Epithelial cell of prostate (primary cell): ENCODE results near the gene PPCS.
A peak's percentile ranks its signal among the peaks of the same experiment; 100 is the strongest.
"Not testable (repeated sequence)": the region's sequence is repeated elsewhere in the genome, so short reads cannot be mapped to it uniquely, and the experiment has no call there.

Source experiments
- DNase-seq: peaks from one replicate; pipeline ENCODE4 v3.0.0-alpha.2; 2011; ENCODE audit warnings: low read depth, low spot score
- H3K27ac ChIP-seq: fragments of 450-650 bp; 2 replicates; pipeline ENCODE4 v1.5.1; 2017; ENCODE audit warnings: mild to moderate bottlenecking

Gene PPCS

GRCh38 chr1:42449256-42449655 is 7.1 kb upstream of the PPCS start:
- H3K27ac ChIP-seq, result no peak overlapping the region
- DNase-seq, result no peak

DNA sequence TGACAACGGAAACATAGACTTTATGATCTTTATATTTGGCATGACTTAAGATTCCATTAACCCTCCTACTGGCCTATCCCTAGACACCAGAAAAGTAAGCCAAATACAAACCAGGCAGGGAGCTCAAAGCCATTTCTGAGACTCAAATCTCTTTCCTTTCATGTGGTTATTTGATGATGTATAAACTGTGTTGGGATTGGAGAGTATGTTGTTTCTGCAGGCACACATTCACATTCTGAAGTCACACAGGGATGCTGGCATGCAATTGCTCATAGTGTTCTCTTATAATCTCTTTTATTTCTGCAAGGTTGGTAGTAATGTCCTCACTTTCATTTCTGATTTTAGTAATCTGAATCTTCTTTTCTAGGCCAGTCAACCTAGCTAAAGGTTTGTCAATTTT is 6.3 kb upstream of the PPCS start:
- H3K27ac ChIP-seq, result no peak overlapping the region
- no peak for DNase-seq

DNA sequence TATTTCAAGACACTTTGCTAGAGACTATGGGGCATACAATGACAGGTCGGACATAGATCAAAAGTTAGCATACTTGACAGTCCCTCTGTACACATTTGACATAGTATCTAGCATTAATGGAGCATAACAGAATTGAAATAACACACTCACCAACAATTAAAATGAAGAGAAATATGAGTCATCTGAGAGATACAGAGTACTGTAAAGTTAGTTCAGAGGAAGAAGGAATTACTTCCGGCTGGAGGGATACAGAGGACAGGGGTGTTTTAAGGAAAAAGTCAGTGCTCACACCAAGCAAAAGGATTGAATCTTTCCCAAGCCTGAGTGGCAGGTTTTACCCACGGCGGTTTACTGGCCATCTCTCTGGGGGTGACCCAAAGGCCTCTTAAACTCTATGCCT is 3.0 kb upstream of the PPCS start:
- DNase-seq, result no peak
- no peak overlapping the region for H3K27ac ChIP-seq

DNA sequence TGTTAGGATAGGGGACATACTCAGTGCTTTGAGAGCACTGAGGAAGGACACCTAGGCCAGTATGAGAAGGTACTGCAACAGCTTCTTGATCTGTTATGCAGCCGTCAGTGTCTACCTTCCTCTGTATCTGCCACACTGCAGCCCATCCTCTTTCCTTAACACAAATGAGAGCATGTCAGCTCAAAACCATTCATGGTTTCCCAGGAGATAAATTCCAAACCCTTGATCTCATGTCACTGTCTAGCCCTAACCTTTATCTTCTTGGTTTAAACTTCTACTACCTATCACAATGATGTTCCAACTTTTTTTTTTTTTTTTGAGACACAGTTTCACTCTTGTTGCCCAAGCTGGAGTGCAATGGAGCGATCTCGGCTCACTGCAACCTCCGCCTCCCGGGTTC is 1.9 kb upstream of the PPCS start:
- H3K27ac ChIP-seq, result no peak overlapping the region
- DNase-seq, result no peak

DNA sequence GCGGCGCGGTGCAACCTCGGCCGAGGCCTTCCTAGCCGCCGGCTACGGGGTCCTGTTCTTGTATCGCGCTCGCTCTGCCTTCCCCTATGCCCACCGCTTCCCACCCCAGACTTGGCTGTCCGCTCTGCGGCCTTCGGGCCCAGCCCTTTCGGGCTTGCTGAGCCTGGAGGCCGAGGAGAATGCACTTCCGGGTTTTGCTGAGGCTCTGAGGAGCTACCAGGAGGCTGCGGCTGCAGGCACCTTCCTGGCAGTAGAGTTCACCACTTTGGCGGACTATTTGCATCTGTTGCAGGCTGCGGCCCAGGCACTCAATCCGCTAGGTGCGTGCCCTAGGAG is 379 bp downstream of the PPCS start:
- peak overlapping the region; percentile 83 for H3K27ac ChIP-seq
- no peak for DNase-seq

DNA sequence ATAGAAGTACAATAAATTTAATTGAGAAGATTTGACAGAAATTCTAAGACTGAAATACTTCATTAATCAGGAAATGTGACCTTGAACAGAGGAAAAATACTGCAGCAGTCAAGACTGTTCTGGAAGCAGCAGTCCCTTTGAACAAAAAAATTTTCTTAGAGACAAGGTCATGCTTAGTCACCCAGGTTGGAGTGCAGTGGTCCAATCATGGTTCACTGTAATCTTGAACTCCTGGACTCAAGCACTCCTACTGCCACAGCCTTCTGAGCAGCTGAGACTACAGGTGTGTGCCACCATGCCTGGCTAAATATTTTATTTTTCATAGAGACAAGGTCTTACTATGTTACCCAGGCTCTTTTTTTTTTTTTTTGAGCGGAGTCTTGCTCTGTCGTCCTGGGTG is 4.9 kb downstream of the PPCS start:
- DNase-seq, result no peak
- peak overlapping the region; percentile 2 for H3K27ac ChIP-seq

GRCh38 chr1:42462828-42463763 is 6.8 kb downstream of the PPCS start, which contains the start of gene CCDC30:
TSS of gene CCDC30 (plus strand) at chr1:42463286. CDS start at chr1:42480552, 17,266 bp downstream.
- peak; percentile 86 for DNase-seq
- H3K27ac ChIP-seq, result no peak within 1 kb of the TSS

DNA sequence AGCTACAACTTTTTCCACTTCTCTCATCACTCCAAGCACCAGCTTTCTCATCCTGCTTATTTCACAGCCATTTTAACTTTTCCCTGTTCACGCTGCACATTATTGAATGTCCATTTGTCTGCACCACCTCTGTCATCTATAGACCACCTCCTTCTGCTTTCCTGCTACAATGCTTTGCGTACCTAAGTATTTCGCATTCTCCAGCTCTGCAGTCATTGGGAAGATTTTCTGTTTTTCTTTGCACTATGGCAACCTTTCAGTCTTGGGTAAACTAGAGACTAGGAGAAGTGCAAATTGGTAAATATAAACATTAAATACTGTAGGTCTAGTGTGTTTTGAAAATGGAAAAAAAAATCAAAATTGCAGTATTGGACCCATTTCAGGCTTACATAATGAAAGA is 7.6 kb downstream of the PPCS start:
- H3K27ac ChIP-seq, result no peak overlapping the region
- DNase-seq, result no peak

GRCh38 chr1:42466030-42466429 is 9.7 kb downstream of the PPCS start:
- H3K27ac ChIP-seq, result no peak overlapping the region
- no peak for DNase-seq

DNA sequence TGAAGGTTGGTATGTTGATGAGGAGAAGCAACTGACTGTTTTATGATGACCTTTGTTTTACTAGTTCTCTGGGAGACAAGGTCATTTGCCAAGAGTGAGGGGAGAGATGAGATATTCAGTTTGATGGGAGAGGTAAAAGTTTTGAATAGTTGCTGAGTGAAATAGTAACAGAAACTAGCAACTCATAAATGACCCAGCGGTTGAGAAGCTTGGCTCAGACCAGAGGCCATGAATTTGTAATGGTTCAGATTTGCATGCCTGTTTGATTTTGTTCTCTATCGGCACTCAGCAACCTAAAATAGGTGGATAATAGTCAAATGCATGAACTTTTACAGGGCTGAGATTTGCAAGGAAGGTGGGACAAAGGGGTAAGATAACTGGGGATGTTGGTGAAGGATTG is 13.4 kb downstream of the PPCS start:
- DNase-seq, result no peak
- H3K27ac ChIP-seq, result no peak overlapping the region

- H3K27ac ChIP-seq, result no peak overlapping the region
- no peak for DNase-seq
These were observed 20.3 kb downstream of the PPCS start for GRCh38 chr1:42476605-42477004.

- DNase-seq, H3K27ac ChIP-seq: not testable (repeated sequence)
These were observed 21.0 kb downstream of the PPCS start for GRCh38 chr1:42477354-42477753.

DNA sequence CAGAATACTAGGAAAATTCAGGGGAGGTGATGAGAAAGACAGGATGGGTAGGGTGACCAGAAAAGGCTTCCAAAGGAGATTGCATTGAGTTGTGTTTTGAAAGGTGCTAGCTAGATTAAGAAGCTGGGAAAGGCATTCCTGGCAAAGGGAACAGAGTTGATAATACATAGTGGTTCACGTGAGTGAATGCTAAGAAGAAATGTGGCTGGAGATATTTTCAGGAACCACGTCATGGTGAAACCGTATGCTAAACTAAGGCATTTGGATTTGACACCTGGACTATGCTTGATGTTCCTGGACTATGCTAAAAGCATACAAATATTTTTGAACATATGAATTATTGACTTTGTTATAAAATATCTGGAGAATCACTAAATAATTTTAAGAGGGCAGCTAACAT is 21.4 kb downstream of the PPCS start:
- no peak for DNase-seq

DNA sequence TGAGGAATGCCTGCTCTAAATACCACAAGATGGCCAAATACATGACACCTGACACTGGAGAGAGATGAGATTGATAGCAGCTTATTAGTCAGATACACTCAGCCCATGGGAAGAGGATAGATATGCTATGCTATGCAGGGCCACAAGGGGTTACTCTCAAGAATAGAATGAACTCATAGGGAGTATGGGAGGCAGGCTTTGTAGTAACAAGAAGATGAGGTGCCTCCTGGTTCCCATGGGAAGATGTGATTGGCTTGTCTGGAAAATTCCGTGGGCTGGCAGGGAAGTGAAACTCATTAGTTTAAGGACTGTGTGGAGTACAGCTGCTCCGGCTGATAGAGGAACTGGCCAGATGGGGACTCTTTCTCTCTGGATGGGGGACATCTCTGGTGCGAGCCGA is 23.3 kb downstream of the PPCS start:
- no peak for DNase-seq
- no peak overlapping the region for H3K27ac ChIP-seq

More for the DNA sequence above, 21.4 kb downstream of the PPCS start:
- H3K27ac ChIP-seq, result no peak overlapping the region

- DNase-seq, result no peak
- no peak overlapping the region for H3K27ac ChIP-seq
These were observed 24.6 kb downstream of the PPCS start for GRCh38 chr1:42480921-42481320.

DNA sequence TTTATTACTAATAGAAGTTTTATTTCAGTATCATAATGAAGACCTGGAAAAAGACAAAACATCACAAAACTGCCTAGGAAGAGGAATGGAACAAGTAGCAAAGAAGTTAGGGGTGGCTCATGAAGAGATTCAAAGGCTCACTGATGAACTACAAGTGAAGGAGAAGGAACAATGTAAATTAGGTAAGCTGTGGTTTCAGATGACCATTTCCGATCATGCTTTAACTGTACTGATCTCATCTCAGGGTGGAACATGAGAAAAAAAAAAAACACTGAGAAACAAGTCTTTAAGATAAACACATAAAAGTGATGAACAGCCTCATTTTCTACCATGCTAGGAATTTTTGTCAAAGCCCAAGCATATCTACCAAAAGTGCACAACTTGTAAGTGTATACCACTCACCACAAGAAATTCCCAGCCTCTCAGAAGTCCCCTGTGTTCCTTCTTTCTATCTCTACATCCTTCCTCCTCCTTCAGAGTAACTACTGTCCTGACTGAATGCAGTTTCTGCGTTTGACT is 26.4 kb downstream of the PPCS start:
- no peak overlapping the region for H3K27ac ChIP-seq
- no peak for DNase-seq

- H3K27ac ChIP-seq, result no peak overlapping the region
These were observed 28.0 kb downstream of the PPCS start for GRCh38 chr1:42484382-42484781.

GRCh38 chr1:42490237-42490636 is 33.9 kb downstream of the PPCS start:
- no peak overlapping the region for H3K27ac ChIP-seq
- no peak for DNase-seq

More at GRCh38 chr1:42484382-42484781, 28.0 kb downstream of the PPCS start:
- DNase-seq, result peak; percentile 71

- DNase-seq, H3K27ac ChIP-seq: not testable (repeated sequence)
These were observed 45.7 kb downstream of the PPCS start for GRCh38 chr1:42502031-42502430.

GRCh38 chr1:42504535-42505128 is 48.3 kb downstream of the PPCS start:
- no peak for DNase-seq
- no peak overlapping the region for H3K27ac ChIP-seq

- DNase-seq, result no peak
- H3K27ac ChIP-seq, result no peak overlapping the region
These were observed 50.2 kb downstream of the PPCS start for GRCh38 chr1:42506576-42506975.
